CD14-positive monocyte (primary cell): ENCODE measurements around the gene THRSP. TPM values are rescaled to one million over a fixed set of nuclear protein-coding genes. Genes with fewer than 3 reads are reported as not detected.

Source experiments
- DNase-seq, 3 donors: peaks; one replicate each; pipeline ENCODE4 v3.0.0-alpha.2; 2011 to 2022
- H2AFZ ChIP-seq: 2 replicates; pipeline ENCODE4 v1.6.0; 2012; ENCODE audit warnings: mild to moderate bottlenecking, low read depth, low read length, inconsistent platforms; ENCODE audit not compliant: insufficient read depth, poor library complexity, severe bottlenecking
- H3K27ac ChIP-seq, 2 donors: 1 replicate in 1 of 2; 2 replicates in 1 of 2; pipeline ENCODE4 v1.5.1; 2012 to 2013; ENCODE audit warnings: low read length in 2 of 2, control low read depth in 1 of 2, inconsistent platforms in 1 of 2, low read depth in 1 of 2, mild to moderate bottlenecking in 1 of 2
- H3K27me3 ChIP-seq, 2 donors: one replicate each; pipeline versions ENCODE4 v1.6.0 to v1.6.1; 2011 to 2013; ENCODE audit warnings: low read length in 2 of 2; ENCODE audit not compliant: control insufficient read depth in 2 of 2, insufficient read depth in 2 of 2
- H3K36me3 ChIP-seq, 2 donors: replicated peaks in 1 of 2; 1 replicate in 1 of 2; 2 replicates in 1 of 2; pipeline versions ENCODE4 v1.5.1 to v1.6.1; 2012 to 2013; ENCODE audit warnings: low read length in 2 of 2, control low read depth in 1 of 2, inconsistent platforms in 1 of 2, mild to moderate bottlenecking in 1 of 2; ENCODE audit not compliant: insufficient read depth in 2 of 2, control insufficient read depth in 1 of 2
- H3K4me1 ChIP-seq, 2 donors: 1 replicate in 1 of 2; 2 replicates in 1 of 2; pipeline versions ENCODE4 v1.5.1 to v1.6.1; 2012 to 2013; ENCODE audit warnings: low read length in 2 of 2, control low read depth in 1 of 2, inconsistent platforms in 1 of 2, mild to moderate bottlenecking in 1 of 2, moderate library complexity in 1 of 2; ENCODE audit not compliant: insufficient read depth in 2 of 2, control insufficient read depth in 1 of 2
- H3K4me2 ChIP-seq: replicated peaks from 2 replicates; pipeline ENCODE3; 2012; ENCODE audit warnings: low read length, moderate library complexity, mild to moderate bottlenecking; ENCODE audit not compliant: poor library complexity, severe bottlenecking; ENCODE audit errors: extremely low read depth
- H3K4me3 ChIP-seq, 3 experiments: fragments of 200-600 bp in 1 of 3; sonication (generic) in 1 of 3; replicated peaks in 1 of 3; 1 replicate in 2 of 3; 2 replicates in 1 of 3; pipeline ENCODE4 v1.5.1; 2011 to 2013; ENCODE audit warnings: low read length in 3 of 3, mild to moderate bottlenecking in 3 of 3, control low read depth in 2 of 3, low read depth in 2 of 3, inconsistent platforms in 1 of 3, moderate library complexity in 1 of 3
- H3K79me2 ChIP-seq: 2 replicates; pipeline ENCODE4 v1.6.0; 2012; ENCODE audit warnings: mild to moderate bottlenecking, control low read depth, inconsistent platforms, low read length, moderate library complexity; ENCODE audit not compliant: insufficient read depth
- H3K9ac ChIP-seq: 2 replicates; pipeline ENCODE4 v1.6.0; 2017; ENCODE audit warnings: low read length, mild to moderate bottlenecking; ENCODE audit not compliant: insufficient read depth, poor library complexity, severe bottlenecking
- H3K9me3 ChIP-seq, 2 donors: replicated peaks in 1 of 2; 1 replicate in 1 of 2; 2 replicates in 1 of 2; pipeline versions ENCODE4 v1.5.1 to v1.6.1; 2012 to 2013; ENCODE audit warnings: low read length in 2 of 2, control low read depth in 1 of 2; ENCODE audit not compliant: control insufficient read depth in 1 of 2, insufficient read depth in 1 of 2
- H4K20me1 ChIP-seq: 2 replicates; pipeline ENCODE4 v1.6.0; 2012; ENCODE audit warnings: mild to moderate bottlenecking, low read length, control low read depth, moderate library complexity; ENCODE audit not compliant: insufficient read depth
- H3K27ac Mint-ChIP-seq, 7 donors: one replicate each; pipeline ENCODE4 v1.8.0; 2020; ENCODE audit warnings: mild to moderate bottlenecking in 7 of 7, mixed read lengths in 7 of 7, moderate library complexity in 6 of 7, inconsistent platforms in 2 of 7
- H3K27me3 Mint-ChIP-seq, 3 donors: one replicate each; pipeline ENCODE4 v1.8.0; 2021 to 2022; ENCODE audit warnings: low read depth in 3 of 3, mild to moderate bottlenecking in 3 of 3, mixed read lengths in 3 of 3, moderate library complexity in 3 of 3, inconsistent platforms in 1 of 3
- H3K36me3 Mint-ChIP-seq, 2 donors: one replicate each; pipeline ENCODE4 v1.8.0; 2020; ENCODE audit warnings: mixed read lengths in 2 of 2, inconsistent platforms in 1 of 2, mild to moderate bottlenecking in 1 of 2
- H3K4me1 Mint-ChIP-seq: one replicate; pipeline ENCODE4 v1.8.0; 2020; ENCODE audit warnings: mild to moderate bottlenecking, mixed read lengths
- H3K4me3 Mint-ChIP-seq, 2 donors: one replicate each; pipeline ENCODE4 v1.8.0; 2020; ENCODE audit warnings: mild to moderate bottlenecking in 2 of 2, mixed read lengths in 2 of 2, moderate library complexity in 1 of 2
- H3K9me3 Mint-ChIP-seq, 7 donors: one replicate each; pipeline ENCODE4 v1.8.0; 2020 to 2022; ENCODE audit warnings: mixed read lengths in 7 of 7, mild to moderate bottlenecking in 6 of 7, moderate library complexity in 6 of 7, inconsistent platforms in 2 of 7
- WGBS: methylation state at CpG from one replicate; pipeline ENCODE4 v1.1.5; 2013; ENCODE audit warnings: missing lambda C conversion rate; ENCODE audit not compliant: insufficient coverage; 5-methylcytosine and 5-hydroxymethylcytosine counted together
- intact Hi-C, 2 donors: fragments of 100-400 bp; cut with micrococcal nuclease; formaldehyde crosslinking; loops; one replicate each; pipeline versions ENCODE4 v1.15.0 to v1.15.1; 2023
- polyA plus RNA-seq, 3 donors: library from polyadenylated mRNA; depleted of rRNA in 1 of 3; unstranded in 2 of 3; stranded (reverse) in 1 of 3; fragments of 300-500 nt in 2 of 3; fragments of >200 nt in 1 of 3; fragmentation: Illumina TruSeq in 2 of 3; gene quantifications; 1 replicate in 2 of 3; 2 replicates in 1 of 3; pipeline ENCODE4 v1.2.3, GENCODE V29; 2012 to 2021
- TF ChIP-seq, protein P1 (sequence below): fragments of 200-600 bp; IDR thresholded peaks from one replicate; pipeline ENCODE4 v1.8.0; 2022; ENCODE audit warnings: antibody characterized with exemption, mild to moderate bottlenecking

The THRSP gene
- polyA plus RNA-seq, 3 donors = not detected

DNA sequence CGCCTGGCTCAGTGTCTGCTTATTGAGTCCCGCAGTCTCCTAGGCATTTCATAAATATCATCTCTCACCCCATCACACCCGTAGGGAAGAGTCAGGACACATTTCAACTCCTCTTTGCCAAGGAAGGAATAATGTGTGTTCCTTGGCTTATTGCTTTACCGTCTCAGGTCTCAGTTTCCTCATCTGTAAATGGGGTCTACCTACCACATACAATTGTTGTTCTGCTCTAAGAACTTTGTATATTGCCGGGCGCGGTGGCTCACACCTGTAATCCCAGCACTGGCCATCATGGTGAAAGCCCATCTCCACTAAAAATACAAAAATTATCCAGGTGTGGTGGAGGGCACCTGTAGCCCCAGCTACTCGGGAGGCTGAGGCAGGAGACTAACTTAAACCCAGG, 3.1 kb upstream of the THRSP start:
- Mint-ChIP-seq H3K9me3 (no peaks in the 10 kb centered on the region), H3K27ac (peak overlapping the region in 1 of 7 donors; percentile 3), H3K4me1 (no peaks in the 10 kb centered on the region), H3K36me3 (peaks cover 3 to 5% of the 10 kb centered on the region in 2 donors), H3K27me3 (peaks cover 0 to 1% (median 0%) of the 10 kb centered on the region in 3 donors), H3K4me3 (no peak overlapping the region)
- Histone ChIP-seq H2AFZ (no peak overlapping the region), H3K79me2 (no peaks in the 10 kb centered on the region), H3K4me2 (no peak overlapping the region), H3K36me3 (no peaks in the 10 kb centered on the region), H3K4me1 (no peaks in the 10 kb centered on the region), H4K20me1 (no peaks in the 10 kb centered on the region), H3K4me3 (no peak overlapping the region), H3K27me3 (no peaks in the 10 kb centered on the region), H3K9ac (no peak overlapping the region), H3K9me3 (no peaks in the 10 kb centered on the region), H3K27ac (no peak overlapping the region)
- intact Hi-C loops = no loop called here
- DNase-seq = no peak
- 97% methylated on average over 5 of the region's 8 CpGs for WGBS
- TF ChIP-seq, protein P1, sequence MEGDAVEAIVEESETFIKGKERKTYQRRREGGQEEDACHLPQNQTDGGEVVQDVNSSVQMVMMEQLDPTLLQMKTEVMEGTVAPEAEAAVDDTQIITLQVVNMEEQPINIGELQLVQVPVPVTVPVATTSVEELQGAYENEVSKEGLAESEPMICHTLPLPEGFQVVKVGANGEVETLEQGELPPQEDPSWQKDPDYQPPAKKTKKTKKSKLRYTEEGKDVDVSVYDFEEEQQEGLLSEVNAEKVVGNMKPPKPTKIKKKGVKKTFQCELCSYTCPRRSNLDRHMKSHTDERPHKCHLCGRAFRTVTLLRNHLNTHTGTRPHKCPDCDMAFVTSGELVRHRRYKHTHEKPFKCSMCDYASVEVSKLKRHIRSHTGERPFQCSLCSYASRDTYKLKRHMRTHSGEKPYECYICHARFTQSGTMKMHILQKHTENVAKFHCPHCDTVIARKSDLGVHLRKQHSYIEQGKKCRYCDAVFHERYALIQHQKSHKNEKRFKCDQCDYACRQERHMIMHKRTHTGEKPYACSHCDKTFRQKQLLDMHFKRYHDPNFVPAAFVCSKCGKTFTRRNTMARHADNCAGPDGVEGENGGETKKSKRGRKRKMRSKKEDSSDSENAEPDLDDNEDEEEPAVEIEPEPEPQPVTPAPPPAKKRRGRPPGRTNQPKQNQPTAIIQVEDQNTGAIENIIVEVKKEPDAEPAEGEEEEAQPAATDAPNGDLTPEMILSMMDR = no peak

DNA sequence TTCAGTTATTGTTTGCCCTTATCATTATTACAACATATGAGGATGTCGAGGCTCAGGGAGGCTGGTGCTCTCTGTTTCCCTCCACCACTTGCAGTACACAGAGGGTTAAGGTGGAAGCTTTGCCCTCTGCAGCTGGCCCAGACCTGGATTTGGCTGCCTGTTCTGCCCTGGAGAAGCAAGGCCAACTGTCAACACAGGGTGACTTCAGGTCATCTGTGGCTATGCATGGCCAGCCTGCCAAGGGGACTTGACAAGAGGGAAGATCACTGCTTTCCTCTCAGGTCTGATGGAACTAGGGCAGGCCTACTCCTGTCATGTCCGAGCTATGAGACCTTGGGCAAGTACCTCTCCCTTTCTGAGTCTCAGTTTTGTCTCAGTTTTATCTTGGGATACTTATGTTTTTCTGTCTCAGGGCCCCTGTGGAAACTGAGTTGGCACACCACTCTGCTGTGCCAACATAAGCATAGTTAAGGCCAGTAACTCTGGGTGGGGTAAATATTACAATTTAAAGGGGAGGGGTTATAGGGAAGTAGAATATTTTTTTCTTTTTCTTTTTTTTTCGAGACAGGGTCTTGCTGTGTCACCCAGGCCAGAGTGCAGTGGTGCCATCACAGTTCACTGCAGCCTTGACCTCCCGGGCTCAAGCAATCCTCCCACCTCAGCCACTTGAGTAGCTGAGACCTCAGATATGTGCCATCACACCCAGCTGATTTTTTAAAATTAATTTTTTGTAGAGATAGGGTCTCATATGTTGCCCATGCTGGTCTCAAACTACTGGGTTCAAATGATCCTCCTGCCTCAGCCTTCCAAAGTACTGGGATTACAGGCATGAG, 2.4 kb upstream of the THRSP start:
- no peak overlapping the region for H3K4me3 Mint-ChIP-seq
- no peak overlapping the region for H3K4me2 ChIP-seq
- H3K36me3 ChIP-seq = no peaks in the 10 kb centered on the region
- 100% methylated on average over 1 of the region's 4 CpGs for WGBS
- no peak overlapping the region for H3K4me3 ChIP-seq
- peak overlapping the region in 4 of 7 donors; percentile 15 to 50 (median 18) for H3K27ac Mint-ChIP-seq
- H3K4me1 Mint-ChIP-seq = no peaks in the 10 kb centered on the region
- peaks cover 3 to 5% of the 10 kb centered on the region in 2 donors for H3K36me3 Mint-ChIP-seq
- H3K27me3 Mint-ChIP-seq = peaks cover 0 to 1% (median 0%) of the 10 kb centered on the region in 3 donors
- intact Hi-C loops = no loop called here
- TF ChIP-seq, protein P1 = no peak
- H2AFZ ChIP-seq = no peak overlapping the region
- no peaks in the 10 kb centered on the region for H3K9me3 Mint-ChIP-seq
- no peak overlapping the region for H3K27ac ChIP-seq
- no peaks in the 10 kb centered on the region for H3K4me1 ChIP-seq
- no peaks in the 10 kb centered on the region for H3K79me2 ChIP-seq
- DNase-seq = no peak
- no peaks in the 10 kb centered on the region for H3K27me3 ChIP-seq
- H4K20me1 ChIP-seq = no peaks in the 10 kb centered on the region
- H3K9ac ChIP-seq = no peak overlapping the region
- H3K9me3 ChIP-seq = no peaks in the 10 kb centered on the region
